ENCODE results near the gene ZNF653. TPM values are rescaled to one million over a fixed set of nuclear protein-coding genes. Genes with fewer than 3 reads are reported as not detected.

Gene ZNF653
- total and polyA plus RNA-seq, 9 of the 15 experiments (the other 6 are each of a cell fraction or from before 2014, with no cell fraction given), result 1.6 to 8.0 (median 4.2) TPM; not detected in 2

DNA sequence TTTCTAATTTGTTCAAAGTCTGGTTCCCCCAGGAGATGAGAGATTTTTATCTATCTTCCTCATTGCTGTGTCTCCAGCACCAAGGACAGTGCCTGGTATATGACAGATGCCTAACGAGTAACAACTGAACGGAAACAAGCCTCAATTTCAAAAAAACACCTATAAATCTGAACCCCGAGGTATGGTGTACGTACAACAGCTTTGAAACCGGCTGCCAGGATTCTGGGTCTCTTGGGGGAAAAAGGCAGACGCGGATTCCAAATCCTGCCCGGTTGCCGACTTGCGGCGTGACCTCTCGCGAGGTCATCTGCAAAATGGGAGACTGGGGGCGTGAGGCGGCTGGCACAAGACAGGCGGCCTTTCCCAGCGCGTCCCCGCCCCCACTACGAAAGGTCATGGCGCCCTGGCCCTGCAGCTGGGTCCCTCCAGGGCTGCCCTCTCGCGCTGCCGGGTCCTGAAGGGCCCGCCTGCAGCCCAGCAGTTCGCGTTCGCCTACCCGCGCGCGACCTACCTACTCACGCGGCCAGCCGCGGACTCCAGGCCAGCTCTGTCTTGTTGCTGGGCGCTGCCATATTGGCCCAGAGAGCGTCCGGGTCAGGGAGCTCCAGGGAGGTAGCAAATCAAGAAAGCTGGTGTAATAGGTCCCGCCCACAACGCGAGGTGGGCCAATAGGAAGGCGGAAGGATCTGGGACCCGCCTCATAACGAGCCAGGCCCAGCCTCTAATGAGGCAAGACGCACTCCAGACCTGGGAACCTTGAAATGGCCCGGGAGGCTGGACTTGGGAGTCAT is 23.1 kb upstream of the ZNF653 start, which contains the start of gene ECSIT (continued):
- TF ChIP-seq MBD1 (CRISPR knock-in tag; IDR thresholded peaks at IDR 0.05), result no peak
- TF ChIP-seq BMI1 (IDR thresholded peaks at IDR 0.05; ENCODE audit: low read length), result no peak
- no peak for TF ChIP-seq NR4A1 (CRISPR knock-in tag; IDR thresholded peaks at IDR 0.05)
- TF ChIP-seq NR4A1 (tag; IDR thresholded peaks at IDR 0.05), result no peak
- no peak for TF ChIP-seq BRD9 (IDR thresholded peaks at IDR 0.05; ENCODE audit: low read depth, partially characterized antibody)
- TF ChIP-seq FOXA3 (CRISPR knock-in tag; conservative IDR thresholded peaks at IDR 0.05 in 1 of 2, IDR thresholded peaks at IDR 0.05 in 1 of 2), result peak in 1 of 2 experiments; percentile 53; a peak in 1 of 4 replicates
- TF ChIP-seq ZNF274 (IDR thresholded peaks at IDR 0.05; ENCODE audit: borderline replicate concordance, low read depth, low read length), result no peak
- no peak for TF ChIP-seq ZBED1 (IDR thresholded peaks at IDR 0.05)
- TF ChIP-seq ZNF444 (CRISPR knock-in tag; IDR thresholded peaks at IDR 0.05), result no peak
- no peak for TF ChIP-seq TCF7 (IDR thresholded peaks at IDR 0.05; ENCODE audit: borderline replicate concordance)
- TF ChIP-seq, protein P1, sequence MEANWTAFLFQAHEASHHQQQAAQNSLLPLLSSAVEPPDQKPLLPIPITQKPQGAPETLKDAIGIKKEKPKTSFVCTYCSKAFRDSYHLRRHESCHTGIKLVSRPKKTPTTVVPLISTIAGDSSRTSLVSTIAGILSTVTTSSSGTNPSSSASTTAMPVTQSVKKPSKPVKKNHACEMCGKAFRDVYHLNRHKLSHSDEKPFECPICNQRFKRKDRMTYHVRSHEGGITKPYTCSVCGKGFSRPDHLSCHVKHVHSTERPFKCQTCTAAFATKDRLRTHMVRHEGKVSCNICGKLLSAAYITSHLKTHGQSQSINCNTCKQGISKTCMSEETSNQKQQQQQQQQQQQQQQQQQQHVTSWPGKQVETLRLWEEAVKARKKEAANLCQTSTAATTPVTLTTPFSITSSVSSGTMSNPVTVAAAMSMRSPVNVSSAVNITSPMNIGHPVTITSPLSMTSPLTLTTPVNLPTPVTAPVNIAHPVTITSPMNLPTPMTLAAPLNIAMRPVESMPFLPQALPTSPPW (CRISPR knock-in tag; IDR thresholded peaks at IDR 0.05), result no peak
- no peak for TF ChIP-seq SMAD2 (IDR thresholded peaks at IDR 0.05; ENCODE audit: low read depth, low read length)
- peak; percentile 63 for TF ChIP-seq CREB3L1 (IDR thresholded peaks at IDR 0.05; ENCODE audit: borderline replicate concordance, low read depth)
- no peak for TF ChIP-seq POLR3G (IDR thresholded peaks at IDR 0.05; ENCODE audit: extremely low read depth, insufficient read length, insufficient replicate concordance)
- no peak for TF ChIP-seq CBX3 (IDR thresholded peaks at IDR 0.05; ENCODE audit: borderline replicate concordance in 1 of 2, low read length in 2 of 2)
- TF ChIP-seq CHD2 (IDR thresholded peaks at IDR 0.05; ENCODE audit: low read depth, low read length), result peak; percentile 88

Measured in K562 (cell line).